Gastrocnemius medialis (tissue), 4 donors: ENCODE data around the gene SMARCA1.

Experiments
- CTCF ChIP-seq, 5 experiments: fragments of 450-650 bp in 3 of 5; fragments of 200-600 bp in 2 of 5; sonication (generic) in 2 of 5; IDR thresholded peaks in 4 of 5; conservative IDR thresholded peaks in 1 of 5; 1 replicate in 4 of 5; 2 replicates in 1 of 5; pipeline ENCODE4 v1.5.1; 2016 to 2019; ENCODE audit warnings: antibody characterized with exemption in 5 of 5, mild to moderate bottlenecking in 3 of 5, moderate library complexity in 3 of 5
- POLR2A ChIP-seq, 2 donors: fragments of 450-650 bp; IDR thresholded peaks; one replicate each; pipeline ENCODE4 v1.6.1; 2017; ENCODE audit warnings: antibody characterized with exemption in 2 of 2, mild to moderate bottlenecking in 2 of 2, moderate library complexity in 2 of 2

GRCh38 chrX:129568349-129568748 lies 45.1 kb upstream of the SMARCA1 start:
- no peak for TF ChIP-seq CTCF (IDR thresholded peaks at IDR 0.05 in 4 of 5, conservative IDR thresholded peaks at IDR 0.05 in 1 of 5)
- no peak for TF ChIP-seq POLR2A (IDR thresholded peaks at IDR 0.05)
